HG03159 (cell line): ENCODE measurements around the gene INHBE.
A peak's percentile ranks its signal among the peaks of the same experiment; 100 is the strongest.
"Not testable (repeated sequence)": the region's sequence is repeated elsewhere in the genome, so short reads cannot be mapped to it uniquely, and the experiment has no call there.

Experiments
- ATAC-seq: cut with Tn5 transposase; IDR thresholded peaks from one replicate; pipeline ENCODE4 v1.9.1; 2021; ENCODE audit warnings: mild to moderate bottlenecking, moderate library complexity; ENCODE audit not compliant: unreplicated experiment

Gene INHBE

DNA sequence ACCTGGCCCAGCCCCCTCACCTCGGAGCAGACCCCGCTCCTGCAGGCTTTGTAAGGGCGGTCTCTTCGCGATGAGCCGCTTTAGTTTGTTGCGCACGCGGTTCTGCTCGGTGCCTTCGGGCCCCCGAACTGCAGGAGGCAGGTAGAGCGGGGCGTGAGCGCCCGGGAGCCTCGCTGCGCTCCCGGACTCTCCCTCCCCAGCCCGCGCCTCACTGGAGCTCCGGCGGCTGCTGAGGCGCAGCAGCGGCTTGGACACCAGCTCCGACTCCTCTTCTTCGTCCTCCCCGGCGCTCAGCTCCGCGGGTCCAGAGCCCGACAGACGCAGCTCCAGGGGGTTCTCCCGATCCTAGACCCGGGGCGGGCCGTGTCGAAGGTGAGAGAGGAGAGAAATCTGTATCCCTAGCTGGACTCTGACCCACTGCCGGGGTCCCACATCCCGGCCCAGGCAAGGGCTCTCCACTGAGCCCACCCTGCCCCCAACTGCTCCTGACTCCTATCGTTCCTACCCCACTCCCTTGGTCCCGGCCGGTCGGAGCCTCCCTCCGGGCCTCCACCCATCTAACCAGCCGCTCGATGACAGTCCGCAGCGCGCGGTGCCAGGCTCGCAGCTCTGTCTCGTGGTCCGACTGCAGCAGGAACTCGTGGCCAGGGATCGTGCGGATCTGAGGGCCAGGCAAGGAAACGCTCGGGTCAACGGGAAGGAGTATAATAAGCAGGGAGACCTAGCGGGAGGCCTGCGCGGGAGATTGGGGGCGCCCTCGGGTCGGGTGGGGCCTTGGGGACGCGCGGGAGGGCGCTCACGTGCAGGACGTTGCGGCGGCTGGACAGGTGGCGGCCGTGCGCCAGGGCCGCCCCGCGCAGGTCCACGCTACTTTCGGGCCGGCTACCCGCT, 20.4 kb downstream of the INHBE start:
- ATAC-seq = no peak

DNA sequence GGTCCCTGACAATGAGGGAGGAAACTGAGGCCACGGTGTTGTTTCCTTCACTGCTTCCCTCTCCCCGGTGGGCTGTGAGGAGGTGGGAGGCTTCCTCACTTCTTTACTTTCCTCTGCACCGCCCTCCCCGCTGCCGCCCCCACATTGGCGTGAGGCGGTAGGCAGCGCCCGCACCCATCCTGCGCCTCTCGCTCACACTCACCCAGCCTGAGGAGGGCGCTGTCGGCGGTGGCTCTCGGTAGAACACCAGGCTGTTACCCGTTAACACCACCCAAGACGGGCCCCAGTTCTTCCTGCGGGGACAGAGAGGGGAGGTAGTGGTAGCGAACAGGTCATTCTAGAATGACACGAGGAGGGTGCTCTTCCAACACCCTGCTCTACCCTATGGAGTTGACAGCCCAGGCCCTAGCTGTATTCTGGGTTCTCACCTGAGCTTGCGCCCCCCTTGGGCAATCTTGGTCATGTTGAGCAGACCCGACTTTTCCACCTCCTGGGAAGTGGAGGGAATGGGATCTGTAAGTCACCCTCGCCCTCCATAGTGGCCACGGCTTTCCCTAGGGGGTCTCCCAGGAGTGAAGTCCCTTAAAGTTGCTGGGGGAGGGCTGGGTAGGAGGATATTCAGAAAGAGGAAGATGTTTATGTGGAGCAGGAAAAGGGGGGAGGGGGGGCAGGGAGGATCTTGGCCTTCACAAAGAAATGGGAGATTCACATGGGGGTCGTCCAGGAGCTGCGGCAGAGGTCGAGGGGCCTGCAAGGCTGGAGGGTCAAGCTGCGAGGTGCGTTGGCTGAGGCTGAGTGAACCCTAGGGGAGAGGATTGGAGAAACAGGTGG, 21.3 kb downstream of the INHBE start:
- ATAC-seq = no peak

- ATAC-seq = no peak
Observed at GRCh38 chr12:57476993-57477709, 22.0 kb downstream of the INHBE start.

DNA sequence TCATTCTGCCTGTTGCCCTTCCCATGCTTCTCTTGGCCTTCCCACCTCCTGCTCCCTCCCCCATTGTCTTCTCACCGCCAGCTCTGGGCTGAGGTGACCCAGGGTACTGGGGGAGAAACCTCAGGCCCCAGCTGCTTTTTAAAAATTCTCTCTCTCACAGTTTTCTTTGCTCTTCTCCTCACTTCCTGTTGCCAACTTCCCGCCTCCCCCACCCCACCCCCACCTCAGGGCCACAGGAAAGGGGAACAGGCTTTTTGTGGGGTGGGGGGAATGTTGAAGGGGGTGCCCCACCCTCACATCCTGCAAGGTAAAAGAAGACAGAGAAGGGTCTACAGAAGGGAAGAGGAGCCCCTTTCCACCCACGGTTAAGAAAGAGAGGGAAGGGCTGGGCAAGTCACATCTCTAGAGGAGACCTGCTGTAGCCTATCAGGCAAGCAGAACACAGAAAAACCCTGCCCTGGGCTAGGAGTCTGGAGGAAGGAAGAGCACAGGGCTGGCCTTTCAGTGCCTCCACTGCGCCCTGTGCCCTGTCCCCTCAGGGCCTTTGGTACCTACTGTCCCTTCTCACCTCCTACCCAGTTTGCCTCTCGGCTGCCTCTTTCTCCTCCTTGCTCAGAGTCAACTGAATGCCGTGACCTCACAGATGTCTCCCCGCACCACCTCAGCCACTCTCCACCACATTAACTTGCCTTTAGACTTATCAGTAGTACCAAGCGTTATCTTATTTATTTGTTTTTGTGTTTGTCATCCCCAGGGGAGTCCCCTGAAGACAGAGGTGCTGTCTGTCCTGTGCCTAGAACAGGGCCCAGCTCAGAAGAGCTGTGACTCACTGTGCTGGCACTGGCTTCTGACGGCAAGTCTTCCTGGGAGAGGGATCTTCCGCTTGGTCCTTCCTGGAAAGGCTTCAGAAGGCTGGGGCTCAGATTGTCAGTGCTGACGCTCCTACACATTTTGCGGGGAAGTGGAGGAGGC, 22.9 kb downstream of the INHBE start:
- no peak for ATAC-seq

GRCh38 chr12:57479043-57479375, 23.9 kb downstream of the INHBE start:
- ATAC-seq = no peak

DNA sequence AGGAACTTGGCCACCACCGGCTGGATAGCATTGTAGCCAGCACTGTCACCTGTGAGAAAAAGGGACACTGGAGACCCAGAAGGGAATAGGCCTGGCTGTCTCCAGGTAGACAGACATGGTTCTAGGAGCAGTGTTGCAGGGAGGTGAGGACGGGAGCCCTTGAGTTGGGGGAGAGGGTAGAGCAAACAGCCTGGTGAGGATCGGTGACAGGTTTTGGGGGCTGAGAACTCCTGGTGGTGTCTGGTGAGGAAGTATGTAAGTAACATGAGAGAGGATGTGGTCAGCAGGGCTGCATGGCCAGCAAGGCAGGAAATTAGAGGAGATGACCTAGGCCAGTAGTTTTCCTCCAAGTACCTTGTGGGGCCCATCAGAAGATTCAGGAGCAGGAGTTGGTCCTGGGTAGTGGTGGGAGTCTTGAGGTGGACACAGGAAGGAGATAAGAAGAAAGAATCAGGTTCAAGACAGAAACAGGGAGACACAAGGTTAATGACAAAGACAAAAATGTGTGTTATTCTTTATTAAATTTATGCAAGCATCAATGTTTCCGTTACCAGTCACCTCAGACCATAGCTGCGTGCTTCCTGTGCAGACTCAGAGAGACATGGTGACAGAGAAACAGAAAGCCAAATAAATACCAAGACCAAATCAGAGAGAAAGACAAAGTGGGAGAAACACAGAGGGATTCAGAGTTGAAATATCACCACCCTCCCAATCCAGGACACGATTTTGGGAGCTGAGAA, 24.4 kb downstream of the INHBE start, which contains the start of gene ARHGAP9:
ARHGAP9 (minus strand) TSS at position 491 of the 740 bp plus-strand sequence; CDS start at position 31, 460 bp downstream.
- peak; percentile 48 for ATAC-seq

- no peak for ATAC-seq
Observed at GRCh38 chr12:57481671-57482070, 26.6 kb downstream of the INHBE start.

GRCh38 chr12:57483466-57483865, 28.4 kb downstream of the INHBE start:
- no peak for ATAC-seq

GRCh38 chr12:57485695-57486094, 30.6 kb downstream of the INHBE start:
- ATAC-seq = no peak

GRCh38 chr12:57487055-57487596, 32.0 kb downstream of the INHBE start:
- ATAC-seq = no peak

GRCh38 chr12:57487597-57488401, 32.7 kb downstream of the INHBE start, which contains the start of gene MARS1:
TSS of gene MARS1 (plus strand) at chr12:57488068. CDS start at chr12:57488091, 23 bp downstream.
- ATAC-seq = peak; percentile 96

DNA sequence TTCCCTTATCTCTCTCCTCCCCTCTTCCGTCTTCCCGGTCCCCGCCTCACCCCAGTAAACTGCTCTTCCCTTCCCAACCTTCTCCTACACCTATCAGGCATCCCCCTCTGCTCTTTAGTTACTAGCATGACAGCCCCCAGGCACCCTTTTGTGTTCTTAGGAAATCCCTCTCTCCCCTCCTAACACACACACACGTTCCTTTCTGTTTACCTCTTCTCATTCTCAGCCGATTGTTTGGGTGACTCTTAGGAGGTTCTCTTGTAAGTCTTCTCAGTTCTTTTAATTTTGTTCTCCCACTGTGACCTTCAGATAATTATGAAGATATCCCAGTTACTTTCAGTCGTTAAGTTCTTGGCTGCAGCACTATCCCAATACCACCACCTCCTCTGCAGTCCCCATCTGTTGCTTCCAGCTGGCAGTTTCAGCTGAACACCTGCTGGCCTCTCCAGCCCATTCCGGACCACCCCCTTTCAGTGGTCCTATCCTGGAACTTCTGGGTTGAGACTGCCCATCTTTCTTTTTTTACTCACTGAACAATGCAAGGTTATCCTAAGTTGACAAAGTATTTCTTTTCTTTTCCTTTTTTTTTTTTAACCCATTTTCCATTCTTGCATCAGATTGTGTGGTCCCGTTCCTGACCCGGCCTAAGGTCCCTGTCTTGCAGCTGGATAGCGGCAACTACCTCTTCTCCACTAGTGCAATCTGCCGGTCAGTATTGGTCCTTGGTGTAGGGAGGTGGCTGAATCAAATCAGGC, 33.5 kb downstream of the INHBE start:
- no peak for ATAC-seq

DNA sequence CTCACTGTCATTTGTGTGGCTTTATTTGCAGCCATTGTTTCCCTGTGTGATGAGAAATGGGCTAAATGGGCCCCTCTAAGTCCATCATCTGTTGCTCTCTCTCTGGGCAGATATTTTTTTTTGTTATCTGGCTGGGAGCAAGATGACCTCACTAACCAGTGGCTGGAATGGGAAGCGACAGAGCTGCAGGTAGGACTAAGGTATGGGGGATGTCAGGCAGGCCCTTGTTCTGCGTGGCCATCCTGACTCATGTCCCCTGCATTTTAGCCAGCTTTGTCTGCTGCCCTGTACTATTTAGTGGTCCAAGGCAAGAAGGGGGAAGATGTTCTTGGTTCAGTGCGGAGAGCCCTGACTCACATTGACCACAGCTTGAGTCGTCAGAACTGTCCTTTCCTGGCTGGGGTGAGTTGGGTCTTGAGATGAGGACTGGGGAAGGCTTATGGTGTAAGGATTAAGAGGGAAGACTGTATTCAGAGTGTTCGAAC, 34.1 kb downstream of the INHBE start:
- no peak for ATAC-seq

DNA sequence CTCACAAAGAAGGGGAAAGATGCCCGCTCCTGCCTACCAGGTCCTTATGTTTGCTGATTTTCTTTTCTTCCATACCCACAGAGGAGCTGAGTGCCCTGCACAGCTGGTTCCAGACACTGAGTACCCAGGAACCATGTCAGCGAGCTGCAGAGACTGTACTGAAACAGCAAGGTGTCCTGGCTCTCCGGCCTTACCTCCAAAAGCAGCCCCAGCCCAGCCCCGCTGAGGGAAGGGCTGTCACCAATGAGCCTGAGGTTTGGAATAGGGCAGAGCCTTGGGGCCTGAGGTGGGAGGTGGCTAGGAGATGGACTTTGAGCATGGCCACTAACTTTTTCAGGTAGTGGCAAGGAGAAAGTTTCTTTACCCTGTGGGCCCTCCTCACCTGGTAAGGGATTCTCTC, 35.0 kb downstream of the INHBE start:
- no peak for ATAC-seq

DNA sequence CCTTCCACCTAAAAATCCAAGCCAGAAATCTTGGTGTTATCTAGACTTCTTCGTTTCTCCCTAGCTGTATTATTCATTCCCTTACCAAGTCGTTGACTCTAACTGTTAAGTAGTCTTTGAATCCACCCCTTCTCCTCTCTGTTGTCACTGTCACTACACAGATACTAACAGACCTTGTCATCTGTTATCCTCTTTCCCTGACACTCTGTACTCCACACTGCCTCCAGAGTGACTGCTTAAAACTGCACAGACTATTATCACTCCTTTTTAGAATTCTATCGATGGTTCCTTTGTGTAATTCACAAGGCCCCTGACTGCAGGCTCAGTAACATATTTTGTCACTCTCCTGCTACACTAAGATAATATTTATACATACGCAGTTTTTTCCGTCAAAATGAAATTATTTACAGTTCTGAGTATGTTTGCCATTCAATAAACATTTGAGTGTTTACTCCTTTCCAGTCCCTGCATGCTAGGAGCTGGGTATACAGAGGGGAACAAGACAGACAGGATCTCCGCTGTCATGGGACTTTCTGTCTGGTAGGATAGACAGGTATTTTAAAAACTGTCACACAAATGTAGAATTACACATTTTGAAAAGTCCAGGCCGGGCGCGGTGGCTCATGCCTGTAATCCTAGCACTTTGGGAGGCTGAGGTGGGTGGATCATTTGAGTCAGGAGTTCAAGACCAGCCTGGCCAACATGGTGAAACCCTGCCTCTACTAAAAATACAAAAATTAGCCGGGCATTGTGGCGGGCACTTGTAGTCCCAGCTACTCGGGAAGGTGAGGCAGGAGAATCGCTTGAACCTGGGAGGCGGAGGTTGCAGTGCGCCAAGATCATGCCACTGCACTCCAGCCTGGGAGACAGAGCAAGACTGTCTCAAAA, 36.5 kb downstream of the INHBE start:
- no peak for ATAC-seq

DNA sequence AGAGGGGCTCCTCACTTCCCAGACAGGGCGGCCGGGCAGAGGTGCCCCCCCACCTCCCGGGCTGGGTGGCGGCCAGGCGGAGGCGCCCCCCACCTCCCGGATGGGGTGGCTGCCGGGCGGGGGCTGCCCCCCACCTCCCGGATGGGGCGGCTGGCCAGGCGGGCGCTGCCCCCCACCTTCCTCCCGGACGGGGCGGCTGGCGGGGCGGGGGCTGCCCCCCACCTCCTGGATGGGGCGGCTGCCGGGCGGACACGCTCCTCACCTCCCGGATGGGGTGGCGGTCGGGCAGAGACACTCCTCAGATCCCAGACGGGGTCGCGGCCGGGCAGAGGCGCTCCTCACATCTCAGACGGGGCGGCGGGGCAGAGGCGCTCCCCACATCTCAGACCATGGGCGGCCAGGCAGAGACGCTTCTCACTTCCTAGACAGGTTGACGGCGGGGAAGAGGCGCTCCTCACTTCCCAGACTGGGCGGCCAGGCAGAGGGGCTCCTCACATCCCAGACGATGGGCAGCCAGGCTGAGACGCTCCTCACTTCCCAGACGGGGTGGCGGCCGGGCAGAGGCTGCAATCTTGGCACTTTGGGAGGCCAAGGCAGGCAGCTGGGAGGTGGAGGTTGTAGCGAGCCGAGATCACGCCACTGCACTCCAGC, 40.1 kb downstream of the INHBE start:
- ATAC-seq = not testable (repeated sequence)
